ENCODE results near the gene SAMSN1.
"Not testable (repeated sequence)": the region's sequence is repeated elsewhere in the genome, so short reads cannot be mapped to it uniquely, and the experiment has no call there.

Gene SAMSN1

DNA sequence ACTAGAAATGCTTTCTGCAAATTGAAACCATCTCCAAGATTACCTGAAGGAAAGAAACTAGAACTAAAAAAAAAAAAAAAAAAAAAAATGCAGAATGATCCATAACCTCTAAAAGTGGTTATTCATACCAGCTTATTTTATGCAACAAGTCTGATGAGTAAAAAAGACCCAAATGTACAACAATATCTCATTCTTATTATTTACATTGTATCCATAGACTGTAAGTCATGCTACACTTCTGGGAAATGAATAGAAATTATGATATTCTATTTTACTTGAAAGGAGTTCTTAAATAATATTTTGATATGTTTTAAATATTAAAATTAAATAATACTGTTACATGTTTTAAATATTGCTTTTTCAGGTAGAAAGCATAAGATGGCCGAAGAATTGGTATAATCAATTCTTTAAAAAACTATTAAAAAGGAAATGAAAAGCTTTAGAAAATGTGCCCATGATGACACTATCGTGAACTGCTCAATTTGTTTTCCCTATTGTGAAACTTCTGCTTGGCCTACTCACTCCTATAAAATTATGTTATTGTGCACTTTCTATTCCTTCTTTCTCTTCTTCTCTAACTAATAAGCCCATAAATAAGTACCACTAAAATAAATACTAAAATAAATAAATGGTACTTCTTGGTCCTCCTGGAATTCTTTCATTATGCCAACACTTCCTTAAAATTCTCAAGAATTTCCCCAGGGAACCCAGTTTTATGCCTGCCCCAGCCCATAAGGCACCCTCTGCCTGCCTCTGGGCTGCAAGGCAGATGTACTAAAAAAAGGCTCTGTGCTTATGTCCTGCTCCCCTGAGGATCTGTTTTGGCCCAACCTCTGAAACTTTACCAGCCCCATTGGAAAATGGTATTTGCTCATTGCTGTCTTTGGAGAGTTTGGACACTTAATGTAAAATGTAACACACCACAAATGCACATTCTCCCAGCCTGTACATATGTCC is 18.1 kb downstream of the SAMSN1 start:
- no peak for DNase-seq

DNA sequence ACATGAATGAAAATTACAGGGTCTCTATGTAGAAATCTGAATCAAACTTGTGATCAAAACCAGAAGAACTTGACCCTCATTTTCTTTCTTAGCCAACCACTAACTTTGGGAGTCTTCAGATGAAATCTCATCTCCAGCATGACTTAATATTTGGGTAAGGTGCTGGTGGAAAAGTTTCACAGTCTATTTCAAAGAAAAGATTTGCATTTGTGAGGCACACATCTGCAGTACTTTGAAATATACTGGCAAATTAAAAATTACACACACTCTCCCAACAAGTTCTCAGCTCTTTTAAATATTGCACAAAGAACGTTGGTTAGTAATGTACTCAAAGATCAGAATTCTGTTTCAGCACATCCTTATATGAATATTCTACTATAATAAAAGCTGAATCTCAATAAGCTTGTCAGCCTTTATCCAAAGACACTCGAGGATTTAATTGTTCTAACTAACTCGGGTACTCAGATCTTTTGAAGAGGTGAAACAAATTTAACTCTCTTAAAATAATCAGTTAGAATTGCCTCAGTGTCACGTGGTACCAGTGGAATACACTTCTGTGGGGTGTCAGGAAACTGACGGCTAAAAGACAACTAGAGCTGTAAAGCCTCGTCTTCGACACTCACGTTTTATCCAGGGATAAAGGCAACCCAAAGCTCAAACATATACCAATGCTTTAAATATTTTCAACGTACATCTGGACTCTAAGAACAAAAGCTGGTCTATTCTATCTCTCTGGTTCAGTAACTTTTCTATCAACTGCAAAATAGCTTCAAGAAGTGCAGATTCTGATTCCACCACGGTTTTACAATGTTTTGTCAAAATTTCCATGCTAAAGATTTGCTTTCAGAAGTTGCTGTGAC is 19.0 kb downstream of the SAMSN1 start:
- no peak for DNase-seq

DNA sequence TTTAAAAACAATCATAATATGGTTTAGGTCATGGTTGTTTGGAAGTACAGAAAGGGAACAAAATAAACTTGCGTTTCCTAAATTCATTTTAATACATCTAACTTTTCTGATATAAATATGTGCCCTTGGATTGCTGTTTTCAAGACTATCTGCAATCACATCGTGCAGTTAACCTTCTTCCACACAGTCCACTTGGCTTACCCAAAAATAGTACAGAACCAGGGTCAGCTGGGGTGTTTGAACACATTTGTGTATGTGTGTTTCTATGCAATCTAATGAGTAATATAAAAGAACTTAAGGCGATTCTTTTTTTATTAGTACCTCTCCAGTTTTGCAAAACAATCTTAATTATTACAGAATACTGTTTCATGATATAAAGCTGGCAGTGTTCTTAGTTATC is 19.9 kb downstream of the SAMSN1 start:
- DNase-seq = no peak

DNA sequence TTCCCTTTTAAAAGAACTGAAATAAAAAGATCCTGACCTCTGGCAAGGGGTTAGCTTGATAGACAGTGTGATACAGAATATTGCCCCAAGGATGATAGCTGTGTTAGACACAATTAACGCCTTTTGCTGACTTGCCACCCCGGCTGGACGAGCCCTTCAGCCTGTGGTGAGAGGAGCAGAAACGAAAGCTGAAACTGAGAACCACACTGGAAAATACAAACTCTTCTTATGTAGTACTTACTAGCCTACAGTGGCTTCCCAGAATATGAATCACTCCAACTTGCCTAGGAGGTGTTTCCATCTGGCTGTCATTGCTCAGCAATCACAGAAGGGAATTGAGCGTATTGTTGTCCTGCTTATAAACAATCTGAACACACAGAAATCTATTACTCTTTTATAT is 22.9 kb downstream of the SAMSN1 start:
- DNase-seq = no peak

- no peak for DNase-seq
Observed at GRCh38 chr21:14522736-14523135, 23.4 kb downstream of the SAMSN1 start.

GRCh38 chr21:14520535-14520934 is 25.6 kb downstream of the SAMSN1 start:
- no peak for DNase-seq

- DNase-seq = no peak
Observed at GRCh38 chr21:14519000-14519399, 27.1 kb downstream of the SAMSN1 start.

GRCh38 chr21:14513804-14514203 is 32.3 kb downstream of the SAMSN1 start:
- no peak for DNase-seq

DNA sequence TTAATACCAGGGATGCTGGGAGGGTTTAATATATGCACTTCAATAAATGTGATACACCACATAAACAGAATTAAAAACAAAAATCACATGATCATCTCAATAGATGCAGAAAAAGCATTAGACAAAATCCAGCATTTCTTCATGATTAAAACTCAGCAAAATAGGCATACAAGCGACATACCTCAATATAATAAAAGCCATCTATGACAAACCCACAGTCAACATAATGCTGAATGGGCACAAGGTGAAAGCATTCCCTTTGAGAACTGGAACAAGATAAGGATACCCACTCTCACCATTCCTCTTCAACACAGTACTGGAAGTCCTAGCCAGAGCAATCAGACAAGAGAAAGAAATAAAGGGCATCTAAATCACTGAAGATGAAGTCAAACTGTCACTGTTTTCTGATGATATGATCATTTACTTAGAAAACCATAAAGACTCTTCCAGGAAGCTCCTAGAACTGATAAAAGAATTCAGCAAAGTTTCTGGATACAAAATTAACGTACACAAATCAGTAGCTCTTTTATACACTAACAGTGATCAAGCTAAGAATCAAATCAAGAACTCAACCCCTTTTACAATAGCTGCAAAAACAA is 39.2 kb downstream of the SAMSN1 start:
- DNase-seq = not testable (repeated sequence)

DNA sequence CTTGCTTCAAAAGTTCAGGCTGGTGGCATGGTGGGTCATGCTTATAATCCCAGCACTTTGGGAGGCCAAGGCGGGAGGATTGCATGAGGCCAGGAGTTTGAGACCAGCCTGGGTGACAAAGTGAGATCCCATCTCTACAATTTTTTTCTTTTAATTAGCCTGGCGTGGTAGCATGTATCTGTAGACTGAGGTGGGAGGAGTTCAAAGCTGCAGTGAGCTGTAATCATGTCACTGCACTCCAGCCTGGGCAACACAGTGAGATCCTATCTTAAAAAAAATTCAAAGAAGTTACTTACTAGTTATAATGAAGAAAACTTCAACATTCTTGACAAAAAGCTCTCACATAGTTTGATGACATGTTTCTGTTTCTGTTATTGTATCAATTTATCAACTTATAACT is 45.2 kb downstream of the SAMSN1 start:
- DNase-seq = no peak

DNA sequence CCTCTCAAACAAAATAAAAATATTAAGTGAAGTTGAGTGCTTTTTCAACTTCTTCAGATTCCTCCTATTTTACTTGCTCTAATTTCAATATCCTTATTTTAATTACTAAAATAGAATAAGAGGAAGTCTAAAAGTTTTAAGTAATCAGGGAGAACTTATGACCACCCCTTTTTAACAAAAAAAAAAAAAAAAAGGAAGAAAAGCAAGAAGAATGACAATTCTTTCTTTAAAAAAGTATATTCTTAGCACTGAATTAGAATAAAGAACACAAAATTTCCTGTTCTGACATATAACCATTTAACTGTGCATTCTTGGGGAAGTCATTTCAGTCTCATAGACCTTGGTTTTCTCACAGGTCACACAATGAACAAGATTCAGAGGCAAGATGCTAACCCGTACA is 46.8 kb downstream of the SAMSN1 start:
- no peak for DNase-seq

- DNase-seq = no peak
Observed at GRCh38 chr21:14497825-14498224, 48.3 kb downstream of the SAMSN1 start.

- DNase-seq = no peak
Observed at GRCh38 chr21:14495075-14495474, 51.0 kb downstream of the SAMSN1 start.

GRCh38 chr21:14494181-14494580 is 51.9 kb downstream of the SAMSN1 start:
- DNase-seq = not testable (repeated sequence)

DNA sequence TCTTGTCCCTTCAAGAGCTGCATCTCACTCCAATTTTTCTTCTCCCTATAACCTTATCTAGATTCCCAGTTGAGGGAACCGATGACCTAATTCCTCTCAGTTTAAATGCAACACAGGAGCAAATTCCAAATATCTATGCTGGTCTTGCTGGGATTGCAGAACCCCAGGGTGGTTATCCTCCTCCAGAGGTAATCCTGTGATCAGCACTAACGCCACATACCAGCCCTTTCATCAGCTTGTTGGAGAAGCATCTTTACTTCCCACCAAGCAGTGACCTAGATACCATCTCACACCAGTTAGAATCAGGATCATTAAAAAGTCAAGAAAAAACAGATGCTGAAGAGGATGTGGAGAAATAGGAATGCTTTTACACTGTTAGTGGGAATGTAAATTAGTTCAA is 52.4 kb downstream of the SAMSN1 start:
- DNase-seq = no peak

DNA sequence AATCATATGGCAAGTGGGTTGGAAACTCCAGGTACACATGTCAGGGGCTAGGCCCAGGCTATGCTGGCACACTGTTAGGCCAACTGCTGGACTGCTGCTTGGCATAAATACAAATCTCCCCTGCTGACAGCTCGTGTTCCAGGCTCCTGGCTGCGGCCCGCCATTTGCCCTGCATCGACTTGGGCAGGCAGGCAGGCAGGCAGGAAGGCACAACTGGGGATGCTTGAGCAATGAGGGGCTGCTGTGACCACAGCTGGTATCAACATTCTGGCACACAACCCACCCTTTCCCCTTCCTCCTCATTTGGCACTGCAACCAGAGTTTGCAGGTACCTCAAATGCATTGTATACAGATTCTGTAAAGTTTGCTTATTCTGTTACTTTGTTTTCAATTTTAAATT is 53.2 kb downstream of the SAMSN1 start:
- DNase-seq = no peak

DNA sequence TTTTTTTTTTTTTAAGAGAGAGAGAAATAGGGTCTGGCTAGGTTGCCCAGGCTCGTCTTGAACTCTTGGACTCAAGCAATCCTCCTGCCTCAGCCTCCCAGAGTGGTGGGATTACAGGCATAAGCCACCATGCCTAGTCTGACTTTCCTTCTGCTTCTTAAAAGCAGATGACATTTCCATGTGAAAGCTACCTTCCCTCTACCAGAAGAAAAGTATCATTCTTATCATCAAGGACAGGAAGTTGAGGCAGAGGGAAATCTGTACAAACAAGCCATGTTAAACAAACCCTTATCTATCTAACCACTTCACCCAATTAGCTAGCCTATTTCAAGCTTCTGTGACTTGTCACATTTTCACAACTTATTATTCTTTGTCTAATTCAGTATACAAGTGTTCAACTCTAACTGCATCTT is 54.8 kb downstream of the SAMSN1 start:
- DNase-seq = no peak

DNA sequence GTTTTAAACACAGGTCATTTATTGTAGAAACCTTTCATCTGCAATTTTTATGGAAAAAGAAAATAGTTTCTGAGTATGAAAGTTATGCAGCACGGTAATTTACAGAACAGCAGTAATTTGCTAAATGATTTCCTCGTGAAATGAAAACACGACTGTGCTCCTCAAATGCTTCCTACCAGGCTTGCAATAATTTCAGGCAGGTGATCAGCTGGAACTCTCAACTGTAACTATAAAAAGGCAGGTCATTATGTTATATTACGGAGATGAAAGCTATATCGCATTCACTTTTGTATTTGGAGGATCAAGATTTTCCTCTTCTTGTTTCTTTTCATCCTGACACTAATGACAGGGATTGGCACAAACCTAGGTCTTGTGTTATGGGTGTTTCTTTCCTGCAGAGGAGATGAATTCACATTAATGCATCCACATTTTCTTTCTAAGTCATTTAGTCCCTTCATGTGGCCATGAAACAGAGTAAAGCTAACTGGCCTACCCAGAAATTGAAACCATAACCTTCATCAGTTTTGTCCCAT is 57.4 kb downstream of the SAMSN1 start:
- DNase-seq = no peak

- DNase-seq = no peak
Observed at GRCh38 chr21:14487490-14488432, 58.4 kb downstream of the SAMSN1 start.

DNA sequence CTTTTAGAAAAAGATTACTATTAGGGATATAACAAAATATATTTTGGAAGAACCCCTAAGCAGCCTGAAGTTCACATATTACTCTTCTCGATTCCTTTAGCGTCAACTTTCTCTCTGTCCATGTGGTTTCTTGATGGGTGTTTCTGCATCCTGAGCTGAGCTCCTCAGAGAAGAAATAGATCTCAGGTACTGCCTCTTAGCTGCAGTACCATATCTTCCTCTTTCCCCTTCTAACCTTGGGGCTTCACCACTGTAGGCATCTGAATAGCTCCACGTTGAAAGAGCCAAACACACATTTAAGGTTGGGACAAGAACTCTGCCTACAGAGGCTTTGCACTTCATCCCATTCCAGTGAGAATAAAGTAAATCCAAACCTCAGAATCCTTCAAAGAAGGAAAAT is 59.2 kb downstream of the SAMSN1 start:
- DNase-seq = no peak

DNA sequence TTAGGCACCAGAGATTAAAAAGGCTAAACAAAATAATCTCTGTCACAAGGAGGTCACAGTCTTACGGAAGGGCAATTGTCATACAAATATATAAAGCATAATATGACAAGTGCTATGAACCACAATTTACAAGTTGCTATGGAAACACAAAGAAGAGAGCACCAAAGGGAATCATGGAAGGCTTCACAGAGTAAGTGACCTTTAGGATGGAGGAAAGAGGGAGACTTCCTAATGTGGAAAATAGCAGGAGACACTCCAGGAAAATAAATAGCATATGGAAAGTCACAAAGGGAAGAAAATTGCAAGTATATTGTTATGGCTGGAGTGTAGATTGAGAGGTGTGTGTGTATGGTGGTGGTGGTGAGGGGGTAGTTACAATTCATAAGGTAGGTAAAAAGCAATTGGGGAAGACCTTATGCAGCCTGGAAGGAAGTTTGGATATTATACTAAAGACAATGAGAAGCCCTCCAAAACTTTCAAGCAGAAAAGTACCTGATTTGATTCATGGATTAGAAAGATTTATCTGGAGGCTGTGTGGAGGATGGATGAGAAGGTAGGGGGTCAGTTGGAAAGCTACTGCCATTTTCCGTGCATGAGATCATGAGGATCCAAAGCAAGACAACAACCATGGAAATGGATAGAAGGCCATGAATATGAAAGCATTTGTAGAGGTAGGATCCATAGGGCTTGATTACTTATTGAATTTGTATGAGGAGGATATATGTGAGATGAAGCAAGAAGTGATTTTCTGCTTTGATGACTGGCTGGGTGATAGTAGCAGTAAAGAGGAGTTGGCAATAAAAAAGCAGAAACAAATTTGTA is 61.7 kb downstream of the SAMSN1 start:
- no peak for DNase-seq
